ENCODE data around the gene KCNJ9. TPM values are rescaled to one million over a fixed set of nuclear protein-coding genes. Genes with fewer than 3 reads are reported as not detected.

KCNJ9 gene
- total and polyA plus RNA-seq, 10 of the 15 experiments (the other 5 are each of a cell fraction or from before 2014, with no cell fraction given): 0.12 TPM; not detected in 9

GRCh38 chr1:160120797-160121196 is 39.5 kb downstream of the KCNJ9 start:
- in situ Hi-C loops (cut with MboI) (no loop called here), intact Hi-C loops (cut with micrococcal nuclease; ENCODE audit: unreplicated experiment) (no loop called here)
- H3K27ac ChIP-seq (ENCODE audit: control insufficient read depth, insufficient read depth): no peak overlapping the region
- no peak for FAIRE-seq
- no peaks in the 10 kb centered on the region for H3K36me3 ChIP-seq (ENCODE audit: control insufficient read depth in 2 of 2, insufficient read depth in 2 of 2, low read length in 1 of 2)
- SMC1A ChIA-PET (ENCODE audit: uncharacterized antibody, unreplicated experiment): no interaction called here
- no peak overlapping the region for H3K4me2 ChIP-seq (ENCODE audit: control insufficient read depth, insufficient read depth)
- no peak for TF ChIP-seq YY1 (IDR thresholded peaks at IDR 0.05; ENCODE audit: low read depth, low read length)
- no peak for TF ChIP-seq EP300 (IDR thresholded peaks at IDR 0.05; ENCODE audit: borderline replicate concordance in 1 of 2, control insufficient read depth in 1 of 2, low read depth in 2 of 2, low read length in 2 of 2)
- TF ChIP-seq NFIC (IDR thresholded peaks at IDR 0.05; ENCODE audit: low read depth, low read length): no peak
- TF ChIP-seq SMARCA5 (IDR thresholded peaks at IDR 0.05): no peak
- TF ChIP-seq PAX5 (IDR thresholded peaks at IDR 0.05; ENCODE audit: borderline replicate concordance, low read depth, low read length): no peak
- TF ChIP-seq CEBPB (IDR thresholded peaks at IDR 0.05; ENCODE audit: borderline replicate concordance in 1 of 2, low read depth in 2 of 2, low read length in 2 of 2): no peak
- no peak for TF ChIP-seq E2F4 (IDR thresholded peaks at IDR 0.05; ENCODE audit: low read depth, low read length)
- no peak for TF ChIP-seq GATAD2B (conservative IDR thresholded peaks at IDR 0.05; ENCODE audit: low read depth)
- DNase-seq (ENCODE audit: low read depth, low spot score): no peak
- no peaks in the 10 kb centered on the region for H3K4me1 ChIP-seq (ENCODE audit: control insufficient read depth, insufficient read depth, low read length)
- POLR2A ChIA-PET: no interaction called here
- no peak overlapping the region for H2AFZ ChIP-seq (ENCODE audit: control insufficient read depth, low read depth, low read length)
- no TSS peak for BruUV-seq (replicated peaks)
- WGBS (ENCODE audit: insufficient coverage, insufficient replicate concordance, low lambda C conversion rate, missing lambda C conversion rate): 52% methylated on average over 5 of the region's 5 CpGs
- peaks cover 0 to 5% of the 10 kb centered on the region in 2 experiments; a peak in 2 of 4 replicates for H3K27me3 ChIP-seq (replicated peaks in 1 of 2; ENCODE audit: control insufficient read depth in 2 of 2, insufficient read depth in 2 of 2, low read length in 1 of 2)
- RAD21 ChIA-PET (ENCODE audit: unreplicated experiment): no interaction called here
- no peaks in the 10 kb centered on the region for H3K79me2 ChIP-seq (ENCODE audit: control insufficient read depth, insufficient read depth, low read length)
- CTCF ChIA-PET: interaction anchor here (0.6 kb wide), 1 partner anchor 71 kb away, joined by 3 read pairs; no protein-coding TSS in a partner anchor
- H4K20me1 ChIP-seq (ENCODE audit: control insufficient read depth, insufficient read depth): 0 out of 2 replicates have a peak, but pooled peaks cover 3% of the 10 kb centered on the region
- H3K4me3 ChIP-seq: no peak overlapping the region
- no peak for ATAC-seq
- no peaks in the 10 kb centered on the region for H3K9me3 ChIP-seq (replicated peaks; ENCODE audit: control insufficient read depth, insufficient read depth, low read length)
- no peak overlapping the region for H3K9ac ChIP-seq (ENCODE audit: control insufficient read depth, insufficient read depth, low read length)
